HEK293 (cell line): ENCODE data around the gene COL18A1.

Experiments
- CTCF ChIA-PET: fragments of 350-600 bp; formaldehyde crosslinking; extraction: SDS; loops from one replicate; lab custom pipeline; 2021; ENCODE audit warnings: antibody characterized with exemption; lab: Yijun Ruan, JAX
- POLR2A ChIA-PET: fragments of 300-600 bp; formaldehyde crosslinking; extraction: SDS; loops from one replicate; lab custom pipeline; 2020; ENCODE audit warnings: antibody characterized with exemption, inconsistent platforms; lab: Yijun Ruan, JAX
- H3K27ac ChIP-seq: fragments of 200-500 bp; sonication (Bioruptor generic); 2 replicates; pipeline ENCODE4 v1.5.1; 2014; ENCODE audit warnings: low read depth, low read length, control low read depth, inconsistent platforms; ENCODE audit errors: extremely low read depth
- H3K36me3 ChIP-seq, 2 experiments: fragments of 200-500 bp in 1 of 2; sonication (Bioruptor generic) in 1 of 2; 1 replicate in 1 of 2; 2 replicates in 1 of 2; pipeline ENCODE4 v1.5.1; 2014 to 2017; ENCODE audit warnings: inconsistent platforms in 2 of 2, low read length in 2 of 2; ENCODE audit not compliant: control insufficient read depth in 2 of 2, insufficient read depth in 1 of 2
- H3K4me1 ChIP-seq: fragments of 200-500 bp; sonication (Bioruptor generic); 2 replicates; pipeline ENCODE4 v1.5.1; 2014; ENCODE audit warnings: mild to moderate bottlenecking, low read length, inconsistent platforms; ENCODE audit not compliant: control insufficient read depth, insufficient read depth
- H3K4me3 ChIP-seq: 2 replicates; pipeline ENCODE4 v1.5.1; 2011; ENCODE audit warnings: low read depth, mild to moderate bottlenecking, control low read depth, low read length, moderate library complexity
- H3K9me3 ChIP-seq: fragments of 200-500 bp; sonication (Bioruptor generic); 2 replicates; pipeline ENCODE4 v1.5.1; 2014; ENCODE audit warnings: low read depth, low read length, inconsistent platforms; ENCODE audit not compliant: control insufficient read depth, insufficient read depth
- SP3 ChIP-seq: fragments of 450-650 bp; formaldehyde crosslinking; IDR thresholded peaks from 2 replicates; pipeline ENCODE4 v1.5.1; 2016; ENCODE audit warnings: missing biosample characterization, missing genetic modification characterization
- ZBTB20 ChIP-seq: fragments of 450-650 bp; formaldehyde crosslinking; IDR thresholded peaks from 2 replicates; pipeline ENCODE4 v1.5.1; 2016; ENCODE audit warnings: missing biosample characterization, missing genetic modification characterization
- ZIC2 ChIP-seq: fragments of 450-650 bp; formaldehyde crosslinking; IDR thresholded peaks from 2 replicates; pipeline ENCODE4 v1.5.1; 2016; ENCODE audit warnings: missing biosample characterization, missing genetic modification characterization
- ZNF114 ChIP-seq: fragments of 450-650 bp; formaldehyde crosslinking; IDR thresholded peaks from 2 replicates; pipeline ENCODE4 v1.5.0; 2017; ENCODE audit warnings: missing biosample characterization, missing genetic modification characterization
- ZNF391 ChIP-seq: fragments of 450-650 bp; formaldehyde crosslinking; IDR thresholded peaks from 2 replicates; pipeline ENCODE4 v1.5.1; 2016; ENCODE audit warnings: low read depth, missing biosample characterization, missing genetic modification characterization, borderline replicate concordance
- ZNF48 ChIP-seq: fragments of 450-650 bp; formaldehyde crosslinking; IDR thresholded peaks from 2 replicates; pipeline ENCODE4 v1.5.1; 2016; ENCODE audit warnings: missing biosample characterization, missing genetic modification characterization
- ZNF571 ChIP-seq: fragments of 450-650 bp; formaldehyde crosslinking; IDR thresholded peaks from 2 replicates; pipeline ENCODE4 v1.5.0; 2017; ENCODE audit warnings: missing biosample characterization, missing genetic modification characterization
- ZNF600 ChIP-seq: fragments of 450-650 bp; formaldehyde crosslinking; IDR thresholded peaks from 2 replicates; pipeline ENCODE4 v1.5.1; 2016; ENCODE audit warnings: missing biosample characterization, missing genetic modification characterization
- ZNF623 ChIP-seq: fragments of 450-650 bp; formaldehyde crosslinking; IDR thresholded peaks from 2 replicates; pipeline ENCODE4 v1.5.1; 2016; ENCODE audit warnings: missing biosample characterization, missing genetic modification characterization
- ZNF658 ChIP-seq: fragments of 450-650 bp; formaldehyde crosslinking; IDR thresholded peaks from 2 replicates; pipeline ENCODE4; 2016; ENCODE audit warnings: missing biosample characterization, missing genetic modification characterization
- ZNF664 ChIP-seq: fragments of 450-650 bp; formaldehyde crosslinking; IDR thresholded peaks from 2 replicates; pipeline ENCODE4 v1.5.1; 2016; ENCODE audit warnings: missing biosample characterization, missing genetic modification characterization
- TF ChIP-seq, protein P1 (sequence below): fragments of 450-650 bp; formaldehyde crosslinking; IDR thresholded peaks from 2 replicates; pipeline ENCODE4 v1.5.1; 2016; ENCODE audit warnings: missing biosample characterization, missing genetic modification characterization
- TF ChIP-seq, protein P2 (sequence below): IDR thresholded peaks from 2 replicates; pipeline ENCODE4 v1.6.1; 2011; ENCODE audit warnings: mild to moderate bottlenecking, low read depth, low read length, borderline replicate concordance
- TF ChIP-seq, protein P3 (sequence below): fragments of 450-650 bp; formaldehyde crosslinking; IDR thresholded peaks from 2 replicates; pipeline ENCODE4 v1.5.1; 2017; ENCODE audit warnings: missing biosample characterization, missing genetic modification characterization
- TF ChIP-seq, protein P4 (sequence below): fragments of 450-650 bp; formaldehyde crosslinking; IDR thresholded peaks from 2 replicates; pipeline ENCODE4 v1.5.1; 2016; ENCODE audit warnings: missing biosample characterization, missing genetic modification characterization
- TF ChIP-seq, protein P5 (sequence below): fragments of 450-650 bp; formaldehyde crosslinking; IDR thresholded peaks from 2 replicates; pipeline ENCODE4 v1.5.1; 2016; ENCODE audit warnings: missing biosample characterization, missing genetic modification characterization, borderline replicate concordance
- TF ChIP-seq, protein P6 (sequence below): fragments of 450-650 bp; formaldehyde crosslinking; IDR thresholded peaks from 2 replicates; pipeline ENCODE4 v1.5.1; 2016; ENCODE audit warnings: missing biosample characterization, missing genetic modification characterization
- TF ChIP-seq, protein P7 (sequence below): fragments of 450-650 bp; formaldehyde crosslinking; IDR thresholded peaks from 2 replicates; pipeline ENCODE4 v1.5.1; 2016; ENCODE audit warnings: missing biosample characterization, missing genetic modification characterization
- TF ChIP-seq, protein P8 (sequence below): fragments of 450-650 bp; formaldehyde crosslinking; IDR thresholded peaks from 2 replicates; pipeline ENCODE4 v1.5.1; 2017; ENCODE audit warnings: missing biosample characterization, missing genetic modification characterization

The COL18A1 gene

DNA sequence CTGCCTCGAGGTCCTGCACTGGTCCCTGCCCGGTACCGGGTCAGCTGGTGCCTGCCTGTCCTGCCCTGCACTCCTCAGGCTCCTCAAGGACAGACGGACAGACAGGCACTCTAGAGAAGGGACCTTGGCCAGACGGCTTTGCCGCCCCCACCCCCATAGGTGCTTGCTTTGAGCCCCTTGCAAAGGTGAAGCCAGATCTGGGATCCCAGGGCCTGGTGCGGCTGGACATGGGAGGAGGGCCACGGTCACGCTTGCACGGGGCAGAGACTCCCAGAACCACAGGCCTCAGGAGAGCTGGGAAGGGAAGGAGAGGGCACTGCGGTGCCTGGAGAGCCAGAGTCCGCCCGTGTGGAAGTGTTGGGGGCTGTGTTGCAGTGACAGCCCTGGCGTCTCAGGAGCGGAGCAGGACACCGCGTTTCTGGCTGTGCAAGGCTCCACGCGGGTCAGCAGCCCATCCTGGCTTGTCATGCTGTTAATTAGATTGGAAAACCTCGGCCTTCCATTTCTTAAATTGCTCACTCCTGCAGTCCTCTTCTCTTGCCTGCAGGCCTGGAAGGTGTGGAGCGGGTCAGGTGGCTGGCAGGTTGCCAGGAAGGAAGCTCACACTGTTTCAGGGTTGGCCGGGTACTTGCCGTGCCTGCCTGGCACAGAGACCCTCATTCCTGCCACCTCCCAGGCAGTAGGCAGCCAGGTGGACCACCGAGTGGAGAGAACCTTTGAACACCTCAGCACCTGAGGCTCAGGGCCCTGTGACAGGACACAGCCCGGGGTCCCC is 16.3 kb downstream of the COL18A1 start (continued):
- TF ChIP-seq ZNF114 (tag by site-specific recombination) (no peak), SP3 (tag by site-specific recombination) (no peak), ZNF48 (tag by site-specific recombination) (no peak)
- TF ChIP-seq, protein P1, sequence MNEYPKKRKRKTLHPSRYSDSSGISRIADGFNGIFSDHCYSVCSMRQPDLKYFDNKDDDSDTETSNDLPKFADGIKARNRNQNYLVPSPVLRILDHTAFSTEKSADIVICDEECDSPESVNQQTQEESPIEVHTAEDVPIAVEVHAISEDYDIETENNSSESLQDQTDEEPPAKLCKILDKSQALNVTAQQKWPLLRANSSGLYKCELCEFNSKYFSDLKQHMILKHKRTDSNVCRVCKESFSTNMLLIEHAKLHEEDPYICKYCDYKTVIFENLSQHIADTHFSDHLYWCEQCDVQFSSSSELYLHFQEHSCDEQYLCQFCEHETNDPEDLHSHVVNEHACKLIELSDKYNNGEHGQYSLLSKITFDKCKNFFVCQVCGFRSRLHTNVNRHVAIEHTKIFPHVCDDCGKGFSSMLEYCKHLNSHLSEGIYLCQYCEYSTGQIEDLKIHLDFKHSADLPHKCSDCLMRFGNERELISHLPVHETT, result no peak

DNA sequence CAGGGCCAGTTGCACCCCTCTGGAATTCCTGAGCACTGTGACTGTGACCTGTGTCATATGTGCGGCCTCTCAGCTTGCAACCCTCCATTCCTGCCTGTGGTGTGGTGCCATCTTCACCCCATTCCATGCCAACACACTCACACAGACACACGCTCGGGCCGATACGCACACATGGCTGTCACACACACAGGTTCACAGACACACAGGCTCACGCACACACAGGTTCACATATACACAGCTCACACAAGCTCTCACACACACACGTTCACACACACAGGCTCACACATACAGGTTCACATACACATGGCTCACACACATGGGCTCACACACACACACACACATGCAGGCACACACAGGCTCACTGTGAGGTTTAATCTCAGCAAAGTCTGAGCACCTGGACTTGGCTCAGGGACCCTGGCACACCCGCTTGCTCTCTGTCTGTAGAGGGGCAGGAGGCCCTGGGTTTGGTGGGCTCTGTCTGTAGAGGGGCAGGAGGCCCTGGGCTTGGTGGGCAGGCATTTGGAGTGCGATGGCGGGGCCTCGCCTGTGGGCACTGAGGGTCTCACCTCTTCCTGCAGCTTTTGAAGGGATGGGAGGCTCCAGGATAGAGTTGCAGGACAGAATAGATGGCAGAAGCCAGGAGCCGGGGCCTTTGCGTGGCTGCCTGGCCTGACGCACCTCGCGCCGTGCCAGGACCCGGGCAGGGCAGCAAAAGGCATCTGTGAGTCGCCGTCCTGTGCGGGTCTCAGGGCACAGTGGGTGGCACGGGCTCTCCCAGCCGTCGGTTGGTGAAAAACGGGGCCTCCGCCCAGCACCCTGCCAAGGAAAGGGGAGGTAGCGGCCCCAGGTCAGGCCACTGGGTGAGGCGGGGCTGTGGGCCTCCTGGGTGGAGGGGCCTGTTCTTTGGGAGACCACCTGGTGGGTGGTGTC is 17.1 kb downstream of the COL18A1 start:
- no peak overlapping the region for H3K27ac ChIP-seq
- ChIA-PET CTCF (no interaction called here), POLR2A (no interaction called here)
- no peak overlapping the region for H3K4me3 ChIP-seq
- H3K36me3 ChIP-seq, result peaks cover 0 to 4% of the 10 kb centered on the region in 2 experiments; a peak in 1 of 3 replicates
- H3K4me1 ChIP-seq, result peaks cover 6% of the 10 kb centered on the region; the same call in 1 of the 2 replicates
- H3K9me3 ChIP-seq, result no peaks in the 10 kb centered on the region
- no peak for TF ChIP-seq ZNF664 (tag by site-specific recombination)
- no peak for TF ChIP-seq ZNF571
- TF ChIP-seq, protein P2, sequence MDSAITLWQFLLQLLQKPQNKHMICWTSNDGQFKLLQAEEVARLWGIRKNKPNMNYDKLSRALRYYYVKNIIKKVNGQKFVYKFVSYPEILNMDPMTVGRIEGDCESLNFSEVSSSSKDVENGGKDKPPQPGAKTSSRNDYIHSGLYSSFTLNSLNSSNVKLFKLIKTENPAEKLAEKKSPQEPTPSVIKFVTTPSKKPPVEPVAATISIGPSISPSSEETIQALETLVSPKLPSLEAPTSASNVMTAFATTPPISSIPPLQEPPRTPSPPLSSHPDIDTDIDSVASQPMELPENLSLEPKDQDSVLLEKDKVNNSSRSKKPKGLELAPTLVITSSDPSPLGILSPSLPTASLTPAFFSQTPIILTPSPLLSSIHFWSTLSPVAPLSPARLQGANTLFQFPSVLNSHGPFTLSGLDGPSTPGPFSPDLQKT, result no peak
- TF ChIP-seq, protein P3, sequence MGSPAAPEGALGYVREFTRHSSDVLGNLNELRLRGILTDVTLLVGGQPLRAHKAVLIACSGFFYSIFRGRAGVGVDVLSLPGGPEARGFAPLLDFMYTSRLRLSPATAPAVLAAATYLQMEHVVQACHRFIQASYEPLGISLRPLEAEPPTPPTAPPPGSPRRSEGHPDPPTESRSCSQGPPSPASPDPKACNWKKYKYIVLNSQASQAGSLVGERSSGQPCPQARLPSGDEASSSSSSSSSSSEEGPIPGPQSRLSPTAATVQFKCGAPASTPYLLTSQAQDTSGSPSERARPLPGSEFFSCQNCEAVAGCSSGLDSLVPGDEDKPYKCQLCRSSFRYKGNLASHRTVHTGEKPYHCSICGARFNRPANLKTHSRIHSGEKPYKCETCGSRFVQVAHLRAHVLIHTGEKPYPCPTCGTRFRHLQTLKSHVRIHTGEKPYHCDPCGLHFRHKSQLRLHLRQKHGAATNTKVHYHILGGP, result 0 out of 2 replicates have a peak, but pooled peaks have one; percentile 0
- TF ChIP-seq ZBTB20 (tag by site-specific recombination), result peak; percentile 27; the same call in 1 of the 2 replicates
- TF ChIP-seq ZNF48 (tag by site-specific recombination), result no peak
- TF ChIP-seq, protein P4, sequence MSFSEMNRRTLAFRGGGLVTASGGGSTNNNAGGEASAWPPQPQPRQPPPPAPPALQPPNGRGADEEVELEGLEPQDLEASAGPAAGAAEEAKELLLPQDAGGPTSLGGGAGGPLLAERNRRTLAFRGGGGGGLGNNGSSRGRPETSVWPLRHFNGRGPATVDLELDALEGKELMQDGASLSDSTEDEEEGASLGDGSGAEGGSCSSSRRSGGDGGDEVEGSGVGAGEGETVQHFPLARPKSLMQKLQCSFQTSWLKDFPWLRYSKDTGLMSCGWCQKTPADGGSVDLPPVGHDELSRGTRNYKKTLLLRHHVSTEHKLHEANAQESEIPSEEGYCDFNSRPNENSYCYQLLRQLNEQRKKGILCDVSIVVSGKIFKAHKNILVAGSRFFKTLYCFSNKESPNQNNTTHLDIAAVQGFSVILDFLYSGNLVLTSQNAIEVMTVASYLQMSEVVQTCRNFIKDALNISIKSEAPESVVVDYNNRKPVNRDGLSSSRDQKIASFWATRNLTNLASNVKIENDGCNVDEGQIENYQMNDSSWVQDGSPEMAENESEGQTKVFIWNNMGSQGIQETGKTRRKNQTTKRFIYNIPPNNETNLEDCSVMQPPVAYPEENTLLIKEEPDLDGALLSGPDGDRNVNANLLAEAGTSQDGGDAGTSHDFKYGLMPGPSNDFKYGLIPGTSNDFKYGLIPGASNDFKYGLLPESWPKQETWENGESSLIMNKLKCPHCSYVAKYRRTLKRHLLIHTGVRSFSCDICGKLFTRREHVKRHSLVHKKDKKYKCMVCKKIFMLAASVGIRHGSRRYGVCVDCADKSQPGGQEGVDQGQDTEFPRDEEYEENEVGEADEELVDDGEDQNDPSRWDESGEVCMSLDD, result no peak
- TF ChIP-seq, protein P5, sequence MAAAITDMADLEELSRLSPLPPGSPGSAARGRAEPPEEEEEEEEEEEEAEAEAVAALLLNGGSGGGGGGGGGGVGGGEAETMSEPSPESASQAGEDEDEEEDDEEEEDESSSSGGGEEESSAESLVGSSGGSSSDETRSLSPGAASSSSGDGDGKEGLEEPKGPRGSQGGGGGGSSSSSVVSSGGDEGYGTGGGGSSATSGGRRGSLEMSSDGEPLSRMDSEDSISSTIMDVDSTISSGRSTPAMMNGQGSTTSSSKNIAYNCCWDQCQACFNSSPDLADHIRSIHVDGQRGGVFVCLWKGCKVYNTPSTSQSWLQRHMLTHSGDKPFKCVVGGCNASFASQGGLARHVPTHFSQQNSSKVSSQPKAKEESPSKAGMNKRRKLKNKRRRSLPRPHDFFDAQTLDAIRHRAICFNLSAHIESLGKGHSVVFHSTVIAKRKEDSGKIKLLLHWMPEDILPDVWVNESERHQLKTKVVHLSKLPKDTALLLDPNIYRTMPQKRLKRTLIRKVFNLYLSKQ (tag by site-specific recombination), result no peak
- TF ChIP-seq ZNF114 (tag by site-specific recombination), result no peak; the same call in 1 of the 2 replicates
- TF ChIP-seq, protein P6, sequence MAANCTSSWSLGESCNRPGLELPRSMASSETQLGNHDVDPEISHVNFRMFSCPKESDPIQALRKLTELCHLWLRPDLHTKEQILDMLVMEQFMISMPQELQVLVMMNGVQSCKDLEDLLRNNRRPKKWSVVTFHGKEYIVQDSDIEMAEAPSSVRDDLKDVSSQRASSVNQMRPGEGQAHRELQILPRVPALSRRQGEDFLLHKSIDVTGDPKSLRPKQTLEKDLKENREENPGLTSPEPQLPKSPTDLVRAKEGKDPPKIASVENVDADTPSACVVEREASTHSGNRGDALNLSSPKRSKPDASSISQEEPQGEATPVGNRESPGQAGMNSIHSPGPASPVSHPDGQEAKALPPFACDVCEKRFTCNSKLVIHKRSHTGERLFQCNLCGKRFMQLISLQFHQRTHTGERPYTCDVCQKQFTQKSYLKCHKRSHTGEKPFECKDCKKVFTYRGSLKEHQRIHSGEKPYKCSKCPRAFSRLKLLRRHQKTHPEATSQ (tag by site-specific recombination), result peak; percentile 40; the same call in 1 of the 2 replicates
- peak; percentile 32 for TF ChIP-seq ZIC2
- TF ChIP-seq, protein P7, sequence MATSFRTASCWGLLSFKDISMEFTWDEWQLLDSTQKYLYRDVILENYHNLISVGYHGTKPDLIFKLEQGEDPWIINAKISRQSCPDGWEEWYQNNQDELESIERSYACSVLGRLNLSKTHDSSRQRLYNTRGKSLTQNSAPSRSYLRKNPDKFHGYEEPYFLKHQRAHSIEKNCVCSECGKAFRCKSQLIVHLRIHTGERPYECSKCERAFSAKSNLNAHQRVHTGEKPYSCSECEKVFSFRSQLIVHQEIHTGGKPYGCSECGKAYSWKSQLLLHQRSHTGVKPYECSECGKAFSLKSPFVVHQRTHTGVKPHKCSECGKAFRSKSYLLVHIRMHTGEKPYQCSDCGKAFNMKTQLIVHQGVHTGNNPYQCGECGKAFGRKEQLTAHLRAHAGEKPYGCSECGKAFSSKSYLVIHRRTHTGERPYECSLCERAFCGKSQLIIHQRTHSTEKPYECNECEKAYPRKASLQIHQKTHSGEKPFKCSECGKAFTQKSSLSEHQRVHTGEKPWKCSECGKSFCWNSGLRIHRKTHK, result no peak
- no peak for TF ChIP-seq ZNF658 (tag by site-specific recombination)
- TF ChIP-seq ZNF623 (tag by site-specific recombination), result no peak
- no peak for TF ChIP-seq ZNF391 (tag by site-specific recombination)
- TF ChIP-seq ZNF600 (tag by site-specific recombination), result peak; percentile 72
- TF ChIP-seq, protein P8, sequence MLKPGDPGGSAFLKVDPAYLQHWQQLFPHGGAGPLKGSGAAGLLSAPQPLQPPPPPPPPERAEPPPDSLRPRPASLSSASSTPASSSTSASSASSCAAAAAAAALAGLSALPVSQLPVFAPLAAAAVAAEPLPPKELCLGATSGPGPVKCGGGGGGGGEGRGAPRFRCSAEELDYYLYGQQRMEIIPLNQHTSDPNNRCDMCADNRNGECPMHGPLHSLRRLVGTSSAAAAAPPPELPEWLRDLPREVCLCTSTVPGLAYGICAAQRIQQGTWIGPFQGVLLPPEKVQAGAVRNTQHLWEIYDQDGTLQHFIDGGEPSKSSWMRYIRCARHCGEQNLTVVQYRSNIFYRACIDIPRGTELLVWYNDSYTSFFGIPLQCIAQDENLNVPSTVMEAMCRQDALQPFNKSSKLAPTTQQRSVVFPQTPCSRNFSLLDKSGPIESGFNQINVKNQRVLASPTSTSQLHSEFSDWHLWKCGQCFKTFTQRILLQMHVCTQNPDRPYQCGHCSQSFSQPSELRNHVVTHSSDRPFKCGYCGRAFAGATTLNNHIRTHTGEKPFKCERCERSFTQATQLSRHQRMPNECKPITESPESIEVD (tag by site-specific recombination), result no peak
